Activated T-cell treated with anti-CD3 and anti-CD28 coated beads, Interleukin-2, amount 50 U/mL, for 72 hours (primary cell): ENCODE results near the gene SMAD2. TPM values are rescaled to one million over a fixed set of nuclear protein-coding genes. Genes with fewer than 3 reads are reported as not detected.
A peak's percentile ranks its signal among the peaks of the same experiment; 100 is the strongest.

Source experiments
- ATAC-seq, 2 donors: fragments of 150-1000 bp; cut with Tn5 transposase; replicated peaks in 1 of 2; 2 replicates each; pipeline ENCODE4 v1.10.0; 2021; ENCODE audit warnings: moderate library complexity in 2 of 2, mild to moderate bottlenecking in 1 of 2
- DNase-seq, 2 donors: peaks; one replicate each; pipeline ENCODE4 v3.0.0; 2021 to 2022; ENCODE audit warnings: mixed read lengths in 1 of 2
- H3K27ac Mint-ChIP-seq: one replicate; pipeline ENCODE4 v1.8.0; 2022; ENCODE audit warnings: mild to moderate bottlenecking, moderate library complexity, mixed read lengths
- H3K27me3 Mint-ChIP-seq: one replicate; pipeline ENCODE4 v1.8.0; 2022; ENCODE audit warnings: low read depth, mixed read lengths
- H3K36me3 Mint-ChIP-seq, 2 donors: one replicate each; pipeline ENCODE4 v1.8.0; 2022; ENCODE audit warnings: mixed read lengths in 2 of 2, mild to moderate bottlenecking in 1 of 2; ENCODE audit not compliant: insufficient read depth in 2 of 2
- H3K4me1 Mint-ChIP-seq: one replicate; pipeline ENCODE4 v1.8.0; 2022; ENCODE audit warnings: low read depth, mixed read lengths
- H3K4me3 Mint-ChIP-seq, 2 donors: one replicate each; pipeline ENCODE4 v1.8.0; 2022; ENCODE audit warnings: mild to moderate bottlenecking in 2 of 2, mixed read lengths in 2 of 2, moderate library complexity in 2 of 2
- H3K9me3 Mint-ChIP-seq, 2 donors: one replicate each; pipeline ENCODE4 v1.8.0; 2022; ENCODE audit warnings: mixed read lengths in 2 of 2
- total RNA-seq, 2 donors: library from RNA; stranded (reverse); gene quantifications; one replicate each; pipeline ENCODE4 v1.2.3, GENCODE V29; 2022

Gene SMAD2
- total RNA-seq, 2 donors from 2014 or later: 249 to 310 TPM

DNA sequence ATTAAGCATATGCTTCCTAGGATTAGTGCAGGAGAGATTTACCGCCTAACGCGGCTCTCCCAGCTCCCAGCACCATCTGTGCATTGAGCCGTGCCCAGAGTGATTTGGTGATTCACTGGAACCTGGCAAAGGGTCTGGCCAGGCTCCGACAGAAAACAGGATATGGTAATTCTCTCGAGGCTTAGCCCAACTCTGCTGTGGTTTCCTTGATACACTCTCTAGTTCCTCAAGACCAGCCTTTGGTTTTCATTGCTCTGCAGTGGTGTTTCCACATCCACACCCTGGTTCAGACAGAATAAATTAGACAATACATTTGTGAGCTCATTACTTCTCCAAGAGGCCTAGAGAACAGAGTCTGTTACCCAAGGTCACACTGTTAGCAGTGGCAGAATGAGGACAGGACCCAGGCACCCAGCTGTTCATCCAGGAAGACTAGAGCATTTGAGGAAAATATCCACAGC is 23.0 kb upstream of the SMAD2 start:
- Mint-ChIP-seq H3K27me3 (no peaks in the 10 kb centered on the region), H3K36me3 (no peaks in the 10 kb centered on the region), H3K4me1 (peaks cover 9% of the 10 kb centered on the region), H3K9me3 (no peaks in the 10 kb centered on the region), H3K27ac (peak overlapping the region; percentile 54), H3K4me3 (peak overlapping the region; percentile 11 to 53)
- DNase-seq (peak; percentile 19 to 31), ATAC-seq (peak; percentile 89 to 92)

GRCh38 chr18:47950511-47950910 is 20.1 kb upstream of the SMAD2 start:
- DNase-seq: no peak
- H3K27ac Mint-ChIP-seq: no peak overlapping the region
- peaks cover 0 to 2% of the 10 kb centered on the region in 2 donors for H3K36me3 Mint-ChIP-seq
- peaks cover 2 to 3% of the 10 kb centered on the region in 2 donors for H3K9me3 Mint-ChIP-seq
- H3K27me3 Mint-ChIP-seq: no peaks in the 10 kb centered on the region
- peaks cover 12% of the 10 kb centered on the region for H3K4me1 Mint-ChIP-seq
- ATAC-seq: no peak
- no peak overlapping the region for H3K4me3 Mint-ChIP-seq

- H3K36me3 Mint-ChIP-seq: peaks cover 0 to 2% of the 10 kb centered on the region in 2 donors
- no peak overlapping the region for H3K4me3 Mint-ChIP-seq
- H3K27ac Mint-ChIP-seq: no peak overlapping the region
- ATAC-seq: no peak
- H3K27me3 Mint-ChIP-seq: no peaks in the 10 kb centered on the region
- peaks cover 6 to 8% of the 10 kb centered on the region in 2 donors for H3K9me3 Mint-ChIP-seq
- DNase-seq: no peak
- peaks cover 23% of the 10 kb centered on the region for H3K4me1 Mint-ChIP-seq
These were observed 18.7 kb upstream of the SMAD2 start for GRCh38 chr18:47949202-47949601.

- Mint-ChIP-seq H3K9me3 (peaks cover 6 to 12% of the 10 kb centered on the region in 2 donors), H3K27me3 (peaks cover 4% of the 10 kb centered on the region), H3K27ac (peak overlapping the region; percentile 32), H3K4me1 (peaks cover 14% of the 10 kb centered on the region), H3K36me3 (peaks cover 0 to 2% of the 10 kb centered on the region in 2 donors), H3K4me3 (no peak overlapping the region)
- ATAC-seq (no peak), DNase-seq (no peak)
These were observed 16.4 kb upstream of the SMAD2 start for GRCh38 chr18:47946889-47947288.

GRCh38 chr18:47944972-47945852 is 14.8 kb upstream of the SMAD2 start:
- H3K36me3 Mint-ChIP-seq: peaks cover 0 to 2% of the 10 kb centered on the region in 2 donors
- peak; percentile 17 to 32 for DNase-seq
- H3K27ac Mint-ChIP-seq: no peak overlapping the region

GRCh38 chr18:47936952-47937351 is 6.5 kb upstream of the SMAD2 start:
- ATAC-seq: no peak
- H3K4me3 Mint-ChIP-seq: no peak overlapping the region

More at GRCh38 chr18:47944972-47945852, 14.8 kb upstream of the SMAD2 start:
- Mint-ChIP-seq H3K4me3 (peak overlapping the region; percentile 13 to 50), H3K27me3 (peaks cover 5% of the 10 kb centered on the region), H3K9me3 (peaks cover 6 to 12% of the 10 kb centered on the region in 2 donors), H3K4me1 (peaks cover 14% of the 10 kb centered on the region)
- ATAC-seq: peak; percentile 99

DNA sequence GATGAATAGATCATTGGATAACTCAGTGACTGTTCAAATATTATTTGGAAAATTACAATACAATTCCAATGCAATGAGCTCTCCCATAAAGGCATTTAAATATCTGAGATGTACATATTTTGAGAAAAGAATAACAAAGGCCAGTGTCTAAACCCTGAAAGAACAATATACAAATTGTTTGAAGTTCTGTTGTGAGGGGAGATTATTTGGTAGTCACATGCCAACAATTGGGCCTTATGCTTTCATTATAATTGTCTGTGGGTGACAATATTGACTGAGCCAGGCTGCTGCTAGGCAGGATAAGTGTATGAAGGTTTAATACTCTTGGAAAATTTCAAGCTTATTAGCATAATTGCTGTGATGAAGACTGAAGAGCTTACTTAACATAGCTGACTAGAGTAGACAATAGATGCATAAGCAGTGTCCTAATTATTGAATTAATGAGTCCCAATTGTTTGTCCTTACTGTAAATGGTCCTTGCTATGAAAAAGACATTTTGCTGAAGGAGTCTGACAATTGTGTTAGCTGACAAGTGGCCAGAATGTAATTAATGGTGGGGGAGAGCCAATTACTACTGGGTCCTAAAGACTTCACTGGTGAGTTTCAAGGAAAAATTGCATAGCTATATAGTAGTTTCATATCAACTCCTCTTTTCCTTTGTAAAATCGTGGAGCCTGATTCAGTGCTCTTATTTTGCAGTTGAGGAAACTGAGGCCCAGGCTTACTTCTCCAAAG is 5.0 kb upstream of the SMAD2 start:
- no peak for ATAC-seq
- Mint-ChIP-seq H3K4me3 (no peak overlapping the region), H3K27ac (no peak overlapping the region), H3K4me1 (peaks cover 9% of the 10 kb centered on the region), H3K36me3 (no peaks in the 10 kb centered on the region), H3K27me3 (no peaks in the 10 kb centered on the region), H3K9me3 (no peaks in the 10 kb centered on the region)
- DNase-seq: no peak

More at GRCh38 chr18:47936952-47937351, 6.5 kb upstream of the SMAD2 start:
- peaks cover 2% of the 10 kb centered on the region for H3K27me3 Mint-ChIP-seq
- peaks cover 0 to under 1% of the 10 kb centered on the region in 2 donors for H3K9me3 Mint-ChIP-seq
- DNase-seq: no peak
- no peaks in the 10 kb centered on the region for H3K36me3 Mint-ChIP-seq
- no peak overlapping the region for H3K27ac Mint-ChIP-seq
- peaks cover 5% of the 10 kb centered on the region for H3K4me1 Mint-ChIP-seq

DNA sequence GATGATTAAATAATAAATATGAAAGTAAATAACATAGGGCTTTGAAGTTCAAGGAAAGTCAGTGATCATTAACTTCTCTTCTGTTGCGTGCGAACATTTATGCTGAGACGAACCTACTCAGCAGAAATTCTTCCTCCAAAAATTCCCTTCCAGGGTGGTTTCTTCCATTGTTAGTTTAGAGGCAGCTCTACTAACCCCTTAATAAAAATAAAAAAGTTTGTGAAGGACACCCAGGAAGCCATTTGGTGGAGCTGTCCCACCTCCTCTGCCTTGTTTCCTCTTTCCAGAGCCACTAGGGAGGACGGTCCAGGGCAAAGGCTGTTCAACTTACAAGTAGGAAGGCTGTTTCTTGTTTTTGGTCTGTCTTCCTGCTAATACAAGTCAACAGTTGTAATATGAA is 2.1 kb upstream of the SMAD2 start:
- Mint-ChIP-seq H3K4me1 (peaks cover 23% of the 10 kb centered on the region), H3K4me3 (no peak overlapping the region), H3K27ac (no peak overlapping the region), H3K27me3 (no peaks in the 10 kb centered on the region), H3K36me3 (peaks cover 0 to 4% of the 10 kb centered on the region in 2 donors), H3K9me3 (no peaks in the 10 kb centered on the region)
- DNase-seq: no peak
- no peak for ATAC-seq

DNA sequence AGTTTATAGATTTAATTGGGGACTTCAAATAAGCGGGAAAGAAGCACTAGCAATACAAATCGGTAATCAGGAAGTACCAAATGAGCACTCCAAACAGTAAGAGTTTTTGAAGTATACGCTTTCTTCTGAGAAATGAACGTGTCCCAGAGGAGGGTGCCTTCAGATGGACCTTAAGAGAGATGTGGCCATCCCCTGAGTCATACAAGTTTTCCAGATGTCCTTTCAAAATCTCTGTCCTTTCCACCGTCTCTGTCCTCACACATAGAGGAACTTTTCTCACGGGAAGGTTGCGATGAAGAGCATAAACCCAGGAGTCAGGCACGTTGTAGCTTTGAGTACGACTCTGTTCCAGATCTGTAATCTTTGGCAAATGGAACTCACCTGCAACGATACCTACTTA is 1.7 kb upstream of the SMAD2 start:
- peaks cover under 1 to 4% of the 10 kb centered on the region in 2 donors for H3K36me3 Mint-ChIP-seq
- ATAC-seq (no peak), DNase-seq (no peak)
- peak overlapping the region; percentile 88 for H3K27ac Mint-ChIP-seq
- no peaks in the 10 kb centered on the region for H3K9me3 Mint-ChIP-seq
- no peaks in the 10 kb centered on the region for H3K27me3 Mint-ChIP-seq
- H3K4me1 Mint-ChIP-seq: peaks cover 26% of the 10 kb centered on the region
- H3K4me3 Mint-ChIP-seq: peak overlapping the region; percentile 81 to 88

GRCh38 chr18:47931718-47932103 is 1.3 kb upstream of the SMAD2 start:
- Mint-ChIP-seq H3K27me3 (no peaks in the 10 kb centered on the region), H3K9me3 (no peaks in the 10 kb centered on the region)
- ATAC-seq: no peak

DNA sequence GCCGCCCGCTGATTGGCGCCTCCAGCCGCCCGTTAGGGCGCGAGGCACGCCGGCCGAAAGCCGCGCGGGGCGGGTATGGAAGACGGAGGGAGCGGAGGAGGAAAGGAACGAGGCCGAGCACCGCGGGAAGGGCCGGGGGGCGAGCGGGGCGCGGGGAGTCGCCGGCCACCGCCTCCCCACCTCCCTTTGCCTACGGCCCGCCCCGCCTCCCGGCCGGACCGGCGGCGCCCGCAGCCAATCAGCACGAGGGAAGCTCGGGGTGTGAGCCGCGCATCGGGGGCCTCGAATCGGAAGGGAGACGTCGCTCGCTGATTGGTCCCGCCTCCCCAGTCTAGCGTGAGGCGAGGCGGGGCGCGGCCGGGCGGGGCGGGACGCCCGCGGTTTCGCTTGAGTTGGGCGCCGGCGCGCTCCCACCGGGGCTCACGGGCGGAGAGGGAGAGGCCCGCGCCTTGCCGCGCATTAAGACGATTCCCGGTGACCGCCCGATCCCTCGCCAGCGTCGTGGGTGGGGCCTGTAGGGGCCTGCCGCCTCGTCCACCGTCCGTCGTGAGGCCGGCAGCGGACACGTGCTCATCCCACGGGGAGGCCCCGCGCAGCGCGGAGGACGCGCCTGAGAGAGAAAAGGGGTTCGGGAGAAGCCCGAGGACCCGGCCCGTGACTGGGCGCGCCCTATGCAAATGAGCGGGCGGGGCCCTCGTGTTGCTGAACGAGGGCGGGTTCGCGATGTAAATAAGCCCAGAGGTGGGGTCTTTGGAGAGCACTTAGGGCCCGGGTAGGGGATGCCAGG is 665 bp upstream of the SMAD2 start:
- H3K4me3 Mint-ChIP-seq: peak overlapping the region; percentile 81 to 88
- H3K36me3 Mint-ChIP-seq: peaks cover 1 to 4% of the 10 kb centered on the region in 2 donors
- peak overlapping the region; percentile 88 for H3K27ac Mint-ChIP-seq
- H3K27me3 Mint-ChIP-seq: no peaks in the 10 kb centered on the region
- DNase-seq (peak; percentile 96 to 98), ATAC-seq (peak; percentile 80 to 81)
- H3K9me3 Mint-ChIP-seq: no peaks in the 10 kb centered on the region
- peaks cover 37% of the 10 kb centered on the region for H3K4me1 Mint-ChIP-seq

More at GRCh38 chr18:47931718-47932103, 1.3 kb upstream of the SMAD2 start:
- peaks cover 1 to 4% of the 10 kb centered on the region in 2 donors for H3K36me3 Mint-ChIP-seq
- H3K4me3 Mint-ChIP-seq: peak overlapping the region; percentile 81 to 88
- peaks cover 31% of the 10 kb centered on the region for H3K4me1 Mint-ChIP-seq
- peak overlapping the region; percentile 88 for H3K27ac Mint-ChIP-seq
- DNase-seq: peak; percentile 25 to 33

- H3K27me3 Mint-ChIP-seq: no peaks in the 10 kb centered on the region
- H3K4me3 Mint-ChIP-seq: peak overlapping the region; percentile 82 to 93
- peak; percentile 6 to 15 for ATAC-seq
- peak overlapping the region; percentile 95 for H3K27ac Mint-ChIP-seq
- H3K36me3 Mint-ChIP-seq: peaks cover 1 to 4% of the 10 kb centered on the region in 2 donors
- H3K4me1 Mint-ChIP-seq: peaks cover 51% of the 10 kb centered on the region
- no peaks in the 10 kb centered on the region for H3K9me3 Mint-ChIP-seq
- DNase-seq: no peak
These were observed 719 bp downstream of the SMAD2 start for GRCh38 chr18:47929681-47930198.
